NCI-H1417 (cell line): ENCODE measurements around the gene KRTAP6-2.

Experiments
- DNase-seq, 3 experiments: peaks; one replicate each; lab custom pipeline; 2025; lab: John Stamatoyannopoulos, UW

KRTAP6-2 gene, protein sequence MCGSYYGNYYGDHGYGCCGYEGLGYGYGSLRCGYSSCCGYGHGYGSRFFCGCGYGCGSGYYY

DNA sequence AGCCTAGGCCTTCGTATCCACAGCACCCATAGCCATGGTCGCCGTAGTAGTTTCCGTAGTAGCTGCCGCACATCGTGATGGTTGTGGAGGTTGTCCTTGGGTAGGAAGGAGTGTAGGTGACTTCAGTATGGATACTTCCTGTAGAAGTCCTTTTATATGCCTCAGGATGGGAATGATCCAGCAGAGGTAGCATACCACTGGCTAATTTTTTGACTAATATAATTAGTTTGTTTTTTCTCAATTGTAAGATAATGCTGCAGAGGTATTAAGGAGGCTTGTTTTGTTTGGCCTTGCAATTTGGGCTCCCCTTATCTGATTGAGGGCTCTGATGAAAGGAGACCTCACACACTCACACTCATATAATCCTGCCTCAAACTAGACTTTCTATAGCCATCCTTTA is at the start of gene KRTAP6-2:
Gene KRTAP6-2 (minus strand): TSS at position 101 of the 400 bp plus-strand sequence. CDS start 28 bp downstream, at position 73.
- DNase-seq: no peak

- DNase-seq: no peak
Observed at GRCh38 chr21:30646904-30647414, 48.3 kb upstream of the KRTAP6-2 start.

- no peak for DNase-seq
Observed at GRCh38 chr21:30642564-30642963, 43.9 kb upstream of the KRTAP6-2 start, which contains the start of gene KRTAP20-3. Gene KRTAP20-3, plus strand, starts transcription at chr21:30642864.

DNA sequence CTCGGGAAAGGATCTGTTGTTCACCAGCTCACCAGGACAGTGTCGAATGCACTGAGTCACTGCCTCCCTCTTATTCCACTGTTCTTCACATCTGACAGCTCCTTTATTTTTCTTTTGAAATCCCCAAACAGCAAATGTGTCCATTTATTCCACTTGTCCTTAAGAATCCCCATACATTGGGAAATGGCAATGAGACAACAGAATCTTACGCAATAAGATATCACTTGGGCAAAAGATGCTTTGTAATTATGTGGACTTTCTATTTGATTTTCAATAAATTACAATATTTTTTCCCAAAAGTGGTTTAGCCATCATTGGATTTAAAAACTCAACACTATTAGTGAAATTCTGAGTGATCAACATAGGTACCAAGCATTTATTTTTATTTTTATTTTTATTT is 40.0 kb upstream of the KRTAP6-2 start:
- no peak for DNase-seq

DNA sequence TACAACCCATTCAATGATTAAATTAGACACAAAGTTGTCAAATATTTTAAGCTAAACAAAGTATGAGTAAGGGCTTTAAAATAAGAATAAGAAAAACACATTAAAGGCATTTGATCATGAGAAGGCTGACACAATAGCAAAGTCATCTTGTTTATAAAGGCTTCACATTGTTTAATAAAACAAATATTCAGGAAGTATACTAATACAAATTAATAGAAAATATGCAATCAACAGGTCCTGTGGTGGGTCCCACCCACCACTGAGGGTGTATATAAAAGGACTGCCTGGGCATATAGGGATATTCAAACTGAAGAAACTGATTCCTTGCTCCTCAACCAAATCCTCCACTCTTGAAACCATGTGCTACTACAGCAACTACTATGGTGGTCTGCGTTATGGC is 36.2 kb upstream of the KRTAP6-2 start, which contains the start of gene KRTAP20-2:
Gene KRTAP20-2 (plus strand): TSS at position 301 of the 400 bp plus-strand sequence. CDS start 58 bp downstream, at position 359.
- DNase-seq: no peak

GRCh38 chr21:30629200-30629599 is 30.5 kb upstream of the KRTAP6-2 start:
- DNase-seq: no peak

DNA sequence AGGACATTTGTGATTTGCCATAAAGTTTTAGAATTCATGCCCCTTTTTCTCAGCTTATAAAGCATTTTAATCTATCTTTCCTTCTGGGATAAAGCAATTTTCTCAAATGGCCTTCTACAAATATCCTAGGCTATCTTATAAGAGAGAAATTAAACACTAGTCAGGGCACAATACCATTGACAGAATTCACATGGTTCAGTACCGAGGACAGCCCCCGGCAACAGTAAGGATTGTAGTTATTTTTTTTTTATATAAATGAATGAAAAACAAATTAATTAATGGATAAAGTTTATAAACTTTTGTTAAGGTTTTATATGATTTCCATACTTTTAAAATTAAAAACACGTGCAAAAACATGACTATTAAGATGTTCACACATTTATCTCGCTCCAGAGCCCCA is 29.4 kb upstream of the KRTAP6-2 start:
- DNase-seq: no peak

DNA sequence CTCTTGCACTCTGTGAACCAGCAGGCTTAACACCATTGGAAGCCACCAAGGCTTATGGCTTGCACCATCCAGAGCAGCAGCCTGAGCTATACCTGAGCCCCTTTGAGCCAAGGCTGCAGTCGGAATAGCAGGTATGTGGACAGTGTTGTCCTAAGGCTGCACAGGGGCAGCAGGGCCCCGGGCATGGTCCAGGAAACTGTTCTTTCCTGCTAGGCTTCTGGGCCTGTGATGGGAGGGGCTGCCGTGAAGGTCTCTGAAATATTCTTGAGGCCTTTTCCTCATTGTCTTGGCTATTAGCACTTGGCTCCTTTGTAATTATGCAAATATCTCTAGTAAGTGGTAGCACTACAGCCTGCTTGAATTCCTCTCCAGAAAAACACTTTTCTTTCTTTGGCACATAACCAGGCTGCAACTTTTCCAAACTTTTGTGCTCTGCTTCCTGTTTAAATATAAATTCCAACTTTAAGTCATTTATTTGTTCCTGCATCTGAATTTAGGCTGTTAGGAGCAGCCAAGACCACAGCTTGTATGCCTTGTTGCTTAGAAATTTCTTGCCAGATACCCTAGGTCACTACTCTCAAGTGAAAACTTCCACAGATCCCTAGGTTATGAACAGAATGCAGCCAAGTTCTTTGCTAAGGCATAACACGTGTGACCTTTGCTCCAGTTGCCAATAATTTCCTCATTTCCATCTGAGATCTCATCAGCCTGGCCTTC is 26.9 kb upstream of the KRTAP6-2 start:
- no peak for DNase-seq

DNA sequence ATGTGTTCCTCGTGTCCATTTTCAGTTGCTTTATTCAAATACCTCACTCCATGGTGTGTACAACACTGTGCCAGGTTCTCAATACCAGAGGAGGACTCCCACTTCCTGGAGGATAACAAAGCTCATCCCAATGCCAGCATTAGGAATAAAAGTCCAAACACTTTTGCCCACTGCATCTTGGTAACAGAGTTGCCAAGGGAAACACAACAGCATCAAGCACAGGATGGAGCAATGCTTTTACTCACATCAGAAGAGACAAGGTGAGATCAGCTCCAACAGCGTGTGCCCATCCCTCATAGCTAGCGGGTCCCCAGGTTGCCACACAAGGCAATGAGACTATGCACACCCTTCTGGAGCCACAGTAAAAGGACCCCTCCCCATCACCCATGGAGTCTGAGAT is 24.7 kb upstream of the KRTAP6-2 start:
- no peak for DNase-seq

GRCh38 chr21:30620522-30620921 is 21.8 kb upstream of the KRTAP6-2 start, which contains the start of gene KRTAP20-4:
Gene KRTAP20-4, plus strand, starts transcription at chr21:30620627.
- no peak for DNase-seq

GRCh38 chr21:30620080-30620479 is 21.4 kb upstream of the KRTAP6-2 start:
- DNase-seq: no peak

DNA sequence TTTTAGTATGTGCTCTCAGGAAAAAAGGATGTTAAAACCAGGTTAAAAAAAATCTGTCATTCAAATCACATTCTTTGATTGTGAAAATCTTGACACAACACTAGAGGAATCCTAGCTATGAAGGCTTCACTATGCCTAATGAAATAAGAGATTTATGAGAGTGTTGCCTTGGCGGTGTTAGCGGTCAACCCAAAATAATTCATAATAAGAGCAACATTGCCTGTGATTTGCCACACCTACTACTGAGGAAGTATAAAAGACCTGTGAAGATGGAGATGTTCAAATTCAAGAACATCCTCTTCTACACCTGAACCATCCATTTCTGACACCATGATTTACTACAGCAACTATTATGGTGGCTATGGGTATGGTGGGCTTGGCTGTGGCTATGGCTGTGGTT is 17.4 kb upstream of the KRTAP6-2 start, which contains the start of gene KRTAP20-1:
Gene KRTAP20-1 (plus strand): TSS at position 301 of the 400 bp plus-strand sequence. CDS start 30 bp downstream, at position 331.
- no peak for DNase-seq

DNA sequence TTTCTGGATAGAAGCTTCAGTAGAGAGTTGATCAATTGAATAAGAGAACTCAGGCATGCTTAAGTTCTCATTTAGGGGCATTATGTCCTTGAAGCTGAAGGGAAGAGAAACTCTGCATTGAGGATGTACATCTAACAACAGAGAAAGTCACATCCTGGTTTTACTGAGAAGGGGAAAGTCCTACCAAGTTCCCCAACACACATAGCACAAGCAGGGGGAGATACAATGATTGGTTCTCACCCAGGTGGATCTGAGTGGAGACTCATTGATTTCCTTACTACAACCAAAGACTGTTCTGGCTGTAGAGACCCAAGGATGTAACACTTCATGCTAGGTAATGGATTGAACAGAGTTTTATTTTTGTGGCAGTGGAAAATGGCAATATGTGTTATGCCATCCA is 16.5 kb upstream of the KRTAP6-2 start:
- no peak for DNase-seq

DNA sequence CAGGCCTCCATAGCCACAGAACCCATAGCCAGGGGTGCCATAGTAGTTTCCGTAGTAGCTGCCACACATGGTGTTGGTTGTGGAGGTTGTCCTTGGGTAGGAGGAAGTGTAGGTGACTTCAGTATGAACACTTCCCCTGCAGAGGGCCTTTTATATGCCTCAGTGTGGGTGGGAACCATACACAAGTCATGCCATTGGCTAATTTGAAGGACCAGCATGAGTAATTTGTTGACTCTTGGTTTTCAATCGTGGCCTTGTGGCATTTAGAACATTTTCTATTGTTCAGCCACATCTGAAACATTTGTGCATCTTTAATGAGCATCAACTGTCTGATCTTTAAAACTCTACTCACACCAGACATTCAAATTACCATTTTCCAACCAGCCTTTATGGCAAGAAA is 15.1 kb upstream of the KRTAP6-2 start, which contains the start of gene KRTAP6-1:
Gene KRTAP6-1 (minus strand): TSS at position 95 of the 400 bp plus-strand sequence. CDS start 26 bp downstream, at position 69.
- no peak for DNase-seq

- no peak for DNase-seq
Observed at GRCh38 chr21:30612132-30612531, 13.4 kb upstream of the KRTAP6-2 start.

DNA sequence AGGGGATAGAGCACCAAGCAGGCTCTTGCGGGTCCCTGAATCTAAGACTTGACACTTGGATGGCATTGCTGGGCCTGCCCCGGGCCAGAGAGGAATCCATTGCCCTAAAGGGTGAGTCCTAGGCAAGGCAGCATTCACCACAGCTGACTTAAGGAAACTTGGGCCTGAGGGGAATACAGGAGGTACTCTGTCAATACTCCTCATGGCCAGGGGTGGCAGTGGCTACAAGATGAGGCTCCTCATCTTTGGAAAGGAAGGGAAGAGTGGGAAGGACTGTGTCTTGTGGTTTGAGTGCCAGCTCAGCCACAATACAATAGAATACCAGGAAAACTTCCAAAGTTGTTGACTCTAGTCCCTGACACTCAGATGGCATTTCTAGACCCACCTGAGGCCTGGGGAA is 7.3 kb upstream of the KRTAP6-2 start:
- no peak for DNase-seq

- no peak for DNase-seq
Observed at GRCh38 chr21:30600787-30601186, 2.1 kb upstream of the KRTAP6-2 start, which contains the start of gene KRTAP22-1. Gene KRTAP22-1, plus strand, starts transcription at chr21:30601087.

GRCh38 chr21:30592140-30592539 is 6.6 kb downstream of the KRTAP6-2 start, which contains the start of gene KRTAP6-3:
Gene KRTAP6-3, plus strand, starts transcription at chr21:30592440. Its CDS starts 6 bp downstream, at chr21:30592446.
- no peak for DNase-seq

GRCh38 chr21:30590297-30590696 is 8.4 kb downstream of the KRTAP6-2 start, which contains the start of gene KRTAP22-2:
Gene KRTAP22-2, minus strand, starts transcription at chr21:30590397.
- DNase-seq: no peak

- DNase-seq: no peak
Observed at GRCh38 chr21:30582870-30583269, 15.8 kb downstream of the KRTAP6-2 start.

GRCh38 chr21:30580132-30580531 is 18.6 kb downstream of the KRTAP6-2 start:
- DNase-seq: no peak

- DNase-seq: no peak
Observed at GRCh38 chr21:30579346-30579745, 19.4 kb downstream of the KRTAP6-2 start.

GRCh38 chr21:30577766-30578165 is 20.9 kb downstream of the KRTAP6-2 start:
- no peak for DNase-seq
